SK-N-MC (cell line): Measurements from ENCODE around the gene CLTC.

Experiments used
- DNase-seq: peaks from one replicate; pipeline ENCODE4 v3.0.0-alpha.2; 2011; ENCODE audit warnings: low read depth, low spot score
- H3K27ac ChIP-seq: fragments of 200-600 bp; sonication (generic); 2 replicates; pipeline ENCODE4 v1.5.1; 2016; ENCODE audit warnings: mixed run types
- H3K36me3 ChIP-seq: fragments of 200-600 bp; sonication (generic); 2 replicates; pipeline ENCODE4 v1.6.1; 2017; ENCODE audit warnings: antibody characterized with exemption, low read length, mixed read lengths; ENCODE audit not compliant: insufficient read depth
- H3K4me3 ChIP-seq: fragments of 200-600 bp; sonication (generic); 2 replicates; pipeline ENCODE4 v1.5.1; 2016
- H3K9ac ChIP-seq: fragments of 200-600 bp; sonication (generic); 2 replicates; pipeline ENCODE4 v1.8.0; 2017; ENCODE audit warnings: mixed run types, mixed read lengths; ENCODE audit not compliant: insufficient read length
- H3K9me3 ChIP-seq: fragments of 200-600 bp; sonication (generic); 2 replicates; pipeline ENCODE4 v1.6.1; 2017; ENCODE audit warnings: low read depth, mild to moderate bottlenecking, antibody characterized with exemption, low read length, moderate library complexity, mixed read lengths
- EZH2 ChIP-seq: fragments of 200-600 bp; sonication (generic); IDR thresholded peaks from one replicate; pipeline ENCODE4 v1.6.1; 2017; ENCODE audit warnings: antibody characterized with exemption
- FOXP2 ChIP-seq: optimal IDR thresholded peaks from 2 replicates; pipeline ENCODE3; 2011; ENCODE audit warnings: mild to moderate bottlenecking, moderate library complexity; ENCODE audit not compliant: insufficient read depth; ENCODE audit errors: extremely low read length, control extremely low read depth
- POLR2AphosphoS5 ChIP-seq: IDR thresholded peaks from 2 replicates; pipeline ENCODE4 v1.6.1; 2012; ENCODE audit warnings: mild to moderate bottlenecking, low read depth, low read length, borderline replicate concordance

CLTC gene

GRCh38 chr17:59666235-59666634 lies 46.5 kb downstream of the CLTC start:
- Histone ChIP-seq H3K36me3 (peaks cover 97% of the 10 kb centered on the region), H3K4me3 (no peak overlapping the region), H3K27ac (0 out of 2 replicates have a peak overlapping the region, but pooled peaks have one; percentile 29), H3K9me3 (no peaks in the 10 kb centered on the region), H3K9ac (no peak overlapping the region)
- no peak for DNase-seq
- TF ChIP-seq FOXP2 (no peak), EZH2 (no peak), POLR2AphosphoS5 (no peak)

- H3K27ac ChIP-seq, result no peak overlapping the region; the same call in 1 of the 2 replicates
- no peak for DNase-seq
- H3K9ac ChIP-seq, result no peak overlapping the region
- H3K9me3 ChIP-seq, result no peaks in the 10 kb centered on the region
- H3K4me3 ChIP-seq, result no peak overlapping the region
- TF ChIP-seq FOXP2 (no peak), EZH2 (no peak), POLR2AphosphoS5 (no peak)
- H3K36me3 ChIP-seq, result peaks cover 97% of the 10 kb centered on the region
Measured at GRCh38 chr17:59668816-59669215, 49.1 kb downstream of the CLTC start.

- Histone ChIP-seq H3K9ac (no peak overlapping the region), H3K9me3 (no peaks in the 10 kb centered on the region), H3K36me3 (peaks cover 97% of the 10 kb centered on the region), H3K27ac (no peak overlapping the region), H3K4me3 (no peak overlapping the region)
- no peak for DNase-seq
- TF ChIP-seq POLR2AphosphoS5 (no peak), FOXP2 (no peak), EZH2 (no peak)
Measured at GRCh38 chr17:59669411-59669810, 49.7 kb downstream of the CLTC start.

GRCh38 chr17:59669944-59670343 lies 50.2 kb downstream of the CLTC start:
- TF ChIP-seq POLR2AphosphoS5 (no peak), FOXP2 (no peak), EZH2 (no peak)
- no peak for DNase-seq
- Histone ChIP-seq H3K9me3 (no peaks in the 10 kb centered on the region), H3K27ac (no peak overlapping the region), H3K9ac (no peak overlapping the region), H3K4me3 (no peak overlapping the region), H3K36me3 (peaks cover 97% of the 10 kb centered on the region)

GRCh38 chr17:59671386-59671785 lies 51.7 kb downstream of the CLTC start:
- no peaks in the 10 kb centered on the region for H3K9me3 ChIP-seq
- H3K4me3 ChIP-seq, result no peak overlapping the region
- no peak for TF ChIP-seq EZH2
- TF ChIP-seq POLR2AphosphoS5, result no peak
- TF ChIP-seq FOXP2, result no peak
- H3K36me3 ChIP-seq, result peaks cover 99% of the 10 kb centered on the region
- no peak for DNase-seq
- H3K27ac ChIP-seq, result no peak overlapping the region
- no peak overlapping the region for H3K9ac ChIP-seq

- Histone ChIP-seq H3K9ac (no peak overlapping the region), H3K27ac (no peak overlapping the region), H3K9me3 (no peaks in the 10 kb centered on the region), H3K4me3 (no peak overlapping the region), H3K36me3 (peaks cover 98% of the 10 kb centered on the region)
- DNase-seq, result no peak
- TF ChIP-seq FOXP2 (no peak), EZH2 (no peak), POLR2AphosphoS5 (no peak)
Measured at GRCh38 chr17:59675231-59675630, 55.5 kb downstream of the CLTC start.

GRCh38 chr17:59676716-59677115 lies 57.0 kb downstream of the CLTC start:
- Histone ChIP-seq H3K9me3 (no peaks in the 10 kb centered on the region), H3K9ac (no peak overlapping the region), H3K27ac (0 out of 2 replicates have a peak overlapping the region, but pooled peaks have one; percentile 23), H3K36me3 (peaks cover 98% of the 10 kb centered on the region), H3K4me3 (no peak overlapping the region)
- DNase-seq, result no peak
- TF ChIP-seq POLR2AphosphoS5, result no peak

- no peak overlapping the region for H3K4me3 ChIP-seq
- H3K9ac ChIP-seq, result no peak overlapping the region
- H3K36me3 ChIP-seq, result peaks cover 98% of the 10 kb centered on the region
- H3K27ac ChIP-seq, result no peak overlapping the region
- no peak for TF ChIP-seq POLR2AphosphoS5
- no peak for TF ChIP-seq FOXP2
- TF ChIP-seq EZH2, result no peak
- no peak for DNase-seq
- no peaks in the 10 kb centered on the region for H3K9me3 ChIP-seq
Measured at GRCh38 chr17:59678918-59679317, 59.2 kb downstream of the CLTC start.

- no peak for DNase-seq
- Histone ChIP-seq H3K36me3 (peaks cover 98% of the 10 kb centered on the region), H3K9ac (no peak overlapping the region), H3K27ac (peak overlapping the region; percentile 7; the same call in 1 of the 2 replicates), H3K4me3 (no peak overlapping the region), H3K9me3 (no peaks in the 10 kb centered on the region)
- no peak for TF ChIP-seq POLR2AphosphoS5
- no peak for TF ChIP-seq EZH2
- TF ChIP-seq FOXP2, result no peak
Measured at GRCh38 chr17:59680314-59680713, 60.6 kb downstream of the CLTC start.

- TF ChIP-seq POLR2AphosphoS5, result no peak
- TF ChIP-seq EZH2, result no peak
- no peak for TF ChIP-seq FOXP2
- Histone ChIP-seq H3K9me3 (no peaks in the 10 kb centered on the region), H3K9ac (no peak overlapping the region), H3K27ac (no peak overlapping the region), H3K36me3 (peaks cover 98% of the 10 kb centered on the region), H3K4me3 (no peak overlapping the region)
- no peak for DNase-seq
Measured at GRCh38 chr17:59683283-59683682, 63.6 kb downstream of the CLTC start.
